Suppressor macrophage treated with lipopolysaccharide for 1 hour (primary cell): ENCODE measurements around the gene CCDC201.

ENCODE experiments used
- DNase-seq, 3 donors: peaks; one replicate each; pipeline ENCODE4 v3.0.0-alpha.2; 2020 to 2022

CCDC201 gene

DNA sequence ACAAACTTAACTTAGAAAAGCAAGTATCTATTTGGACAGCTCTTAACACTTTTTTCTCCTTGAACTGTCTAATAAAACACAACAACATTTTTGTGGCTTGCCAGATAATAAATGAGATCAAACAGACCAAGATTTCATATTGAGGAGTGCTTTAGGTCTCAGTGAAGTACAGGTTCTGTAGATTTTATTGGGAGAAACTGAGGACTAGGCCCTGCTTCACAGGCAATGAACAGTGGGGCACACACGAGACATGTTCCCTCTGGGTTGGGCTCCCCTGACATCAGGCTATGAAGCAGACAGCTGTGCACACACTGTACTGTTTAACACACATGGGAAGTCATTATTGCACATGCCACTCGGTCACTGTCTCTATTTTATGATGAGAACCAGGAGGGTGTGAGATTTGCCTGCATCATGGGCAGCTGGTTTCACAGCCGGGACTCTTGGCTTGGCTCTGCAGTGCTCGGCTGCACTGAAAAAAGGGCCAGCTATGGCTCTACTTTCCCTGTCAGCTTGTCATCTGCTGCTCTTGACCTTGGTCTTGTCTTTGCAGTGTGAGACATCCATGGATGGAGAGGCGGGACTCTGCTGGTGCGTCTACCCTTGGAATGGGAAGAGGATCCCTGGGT, 19.6 kb upstream of the CCDC201 start:
- DNase-seq, result no peak

DNA sequence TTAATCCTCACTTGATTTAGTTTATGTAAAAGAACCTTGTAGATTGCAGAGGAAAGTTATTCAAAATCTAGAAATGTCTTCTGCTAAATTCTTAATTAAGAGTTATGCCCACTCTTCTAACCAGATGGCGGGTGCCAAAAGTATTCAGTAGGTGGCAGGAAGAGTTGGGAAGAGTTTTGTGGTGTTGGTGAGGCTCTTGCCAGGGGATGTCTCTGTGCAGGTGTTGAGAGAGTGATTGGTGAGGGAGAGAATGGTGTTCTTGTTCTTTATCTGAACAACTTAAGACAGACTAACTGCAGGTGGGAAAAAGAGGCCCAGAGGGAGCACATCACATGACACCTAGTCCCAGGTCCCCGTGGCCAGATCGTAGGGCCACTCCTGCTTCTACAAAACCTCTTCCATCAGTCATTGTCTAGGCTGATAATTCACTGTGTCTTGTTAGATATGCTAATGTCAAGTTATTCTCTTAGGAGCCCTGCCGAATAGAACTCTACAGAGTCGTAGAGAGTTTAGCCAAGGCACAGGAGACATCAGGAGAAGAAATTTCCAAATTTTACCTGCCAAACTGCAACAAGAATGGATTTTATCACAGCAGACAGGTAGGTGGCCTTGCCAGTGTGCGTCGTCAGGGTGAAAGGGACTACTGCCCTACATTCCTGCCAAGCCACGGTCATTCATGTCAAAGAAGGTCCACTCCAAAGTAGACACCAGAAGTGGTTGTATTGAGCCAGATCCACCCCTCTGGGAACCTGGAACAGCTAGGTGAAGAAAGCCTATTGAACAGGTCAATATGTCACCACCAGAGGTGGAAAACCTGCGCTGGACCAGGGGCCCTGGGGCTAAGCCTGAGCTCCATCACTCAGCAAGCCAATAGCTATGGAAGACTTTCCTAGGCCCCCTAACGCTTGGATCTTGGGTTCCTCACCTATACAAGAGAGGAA, 18.9 kb upstream of the CCDC201 start:
- no peak for DNase-seq

DNA sequence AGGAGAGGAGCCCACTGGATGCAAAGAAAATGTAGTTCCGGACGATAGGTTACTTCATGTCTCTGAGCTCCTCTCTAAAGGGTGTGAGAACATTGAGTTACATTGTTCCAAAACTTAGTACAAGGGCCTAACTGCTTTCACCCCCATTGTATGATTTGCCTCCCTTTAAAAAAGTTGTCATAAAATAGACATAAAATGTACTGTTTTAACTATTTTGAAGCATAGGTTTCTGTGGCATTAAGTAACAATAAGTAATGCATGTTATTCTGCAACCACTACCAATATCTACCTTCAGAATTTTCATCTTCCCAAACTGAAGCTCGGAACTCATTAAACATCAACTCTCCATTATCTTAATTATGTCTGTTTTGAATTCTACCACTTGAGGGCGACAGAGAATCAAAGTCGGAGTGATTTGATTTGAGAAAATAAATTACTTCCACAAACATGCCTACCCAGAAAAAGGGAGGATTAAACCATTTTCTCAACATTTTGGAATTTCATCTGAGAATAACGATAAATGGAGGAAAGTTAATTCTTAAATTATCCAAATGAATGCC, 18.1 kb upstream of the CCDC201 start:
- DNase-seq, result peak; percentile 43 to 59 (median 46)

DNA sequence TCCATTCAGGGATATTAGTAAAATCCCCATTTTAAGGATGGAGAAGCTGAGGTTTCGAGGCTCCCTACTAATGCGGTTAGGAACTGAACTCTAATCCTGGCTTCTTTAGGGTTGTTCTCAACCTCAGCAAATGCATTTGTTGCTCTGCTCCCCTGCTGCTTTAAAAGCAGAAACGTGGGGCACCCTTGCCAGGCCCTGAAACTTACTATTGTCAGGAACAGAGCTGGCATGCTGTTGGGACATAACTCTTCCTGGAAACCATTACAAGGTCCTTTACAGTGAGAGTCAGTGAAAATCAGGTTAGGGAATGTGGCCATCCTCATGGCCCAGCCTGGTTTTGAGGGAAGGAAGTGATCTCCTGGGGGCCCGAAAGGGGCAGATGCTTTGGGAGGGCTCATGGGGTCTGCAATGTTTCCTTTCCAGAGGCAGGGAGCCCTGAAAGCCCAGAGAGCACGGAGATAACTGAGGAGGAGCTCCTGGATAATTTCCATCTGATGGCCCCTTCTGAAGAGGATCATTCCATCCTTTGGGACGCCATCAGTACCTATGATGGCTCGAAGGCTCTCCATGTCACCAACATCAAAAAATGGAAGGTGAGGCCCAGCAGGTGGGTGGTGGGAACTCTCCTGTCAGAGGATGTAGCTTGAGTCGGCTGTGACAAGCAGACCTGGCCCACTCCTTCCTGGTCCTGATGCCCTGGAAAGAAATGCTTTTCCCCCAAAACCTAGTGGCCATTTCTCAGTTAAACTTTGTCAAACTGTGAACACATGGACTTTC, 17.4 kb upstream of the CCDC201 start:
- DNase-seq, result no peak

DNA sequence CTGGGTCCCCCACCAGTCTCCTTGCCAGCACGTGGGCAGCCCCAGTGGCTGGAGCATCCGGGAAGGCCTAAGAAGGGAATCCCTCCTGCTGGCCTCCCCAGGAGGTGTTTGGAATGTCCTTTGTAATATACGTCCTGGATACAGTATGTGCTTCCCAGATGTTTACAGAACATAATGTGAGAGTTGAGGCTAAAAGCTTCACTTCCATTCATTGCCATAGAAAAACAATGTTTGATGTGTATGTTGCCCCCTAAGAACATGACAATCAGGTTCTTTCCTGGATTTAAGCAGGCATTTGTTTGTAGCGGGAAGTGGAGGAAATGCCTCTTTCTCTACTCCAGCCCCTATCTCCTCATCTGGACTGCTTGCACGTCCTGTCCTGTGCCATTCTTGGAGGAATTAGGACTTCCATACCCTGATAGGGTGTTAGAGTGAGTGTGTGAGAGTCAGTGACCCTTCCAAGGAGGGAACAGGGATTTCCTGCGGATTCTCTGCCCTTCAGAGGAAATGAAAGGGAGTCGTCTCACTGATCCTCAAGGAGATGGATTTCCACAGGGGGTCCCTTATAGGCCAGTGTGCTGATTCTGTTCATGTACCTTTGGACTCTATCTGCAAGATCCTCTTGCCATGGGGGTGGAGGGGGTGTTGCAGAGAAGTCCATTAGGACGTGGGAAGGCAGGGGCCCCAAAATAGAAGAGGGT, 16.6 kb upstream of the CCDC201 start:
- DNase-seq, result no peak

DNA sequence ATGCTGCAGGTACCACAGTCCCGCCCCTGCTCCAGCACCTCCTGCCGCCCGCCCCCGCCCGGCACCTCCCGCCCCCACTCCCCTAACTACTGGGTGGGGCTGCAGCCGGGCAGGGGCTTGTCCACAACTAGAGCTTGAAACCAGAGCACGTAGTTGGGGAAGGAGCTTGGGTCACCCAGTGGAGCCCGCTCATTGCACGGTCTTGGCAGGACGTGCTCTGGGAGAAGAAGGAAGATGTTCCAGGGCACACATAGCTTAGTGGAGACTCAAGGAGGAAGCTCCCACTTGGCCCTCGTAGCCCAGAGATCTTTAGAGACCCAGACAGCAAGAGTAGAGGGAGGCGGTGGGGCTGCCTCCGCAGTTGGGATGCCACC, 16.1 kb upstream of the CCDC201 start:
- no peak for DNase-seq

DNA sequence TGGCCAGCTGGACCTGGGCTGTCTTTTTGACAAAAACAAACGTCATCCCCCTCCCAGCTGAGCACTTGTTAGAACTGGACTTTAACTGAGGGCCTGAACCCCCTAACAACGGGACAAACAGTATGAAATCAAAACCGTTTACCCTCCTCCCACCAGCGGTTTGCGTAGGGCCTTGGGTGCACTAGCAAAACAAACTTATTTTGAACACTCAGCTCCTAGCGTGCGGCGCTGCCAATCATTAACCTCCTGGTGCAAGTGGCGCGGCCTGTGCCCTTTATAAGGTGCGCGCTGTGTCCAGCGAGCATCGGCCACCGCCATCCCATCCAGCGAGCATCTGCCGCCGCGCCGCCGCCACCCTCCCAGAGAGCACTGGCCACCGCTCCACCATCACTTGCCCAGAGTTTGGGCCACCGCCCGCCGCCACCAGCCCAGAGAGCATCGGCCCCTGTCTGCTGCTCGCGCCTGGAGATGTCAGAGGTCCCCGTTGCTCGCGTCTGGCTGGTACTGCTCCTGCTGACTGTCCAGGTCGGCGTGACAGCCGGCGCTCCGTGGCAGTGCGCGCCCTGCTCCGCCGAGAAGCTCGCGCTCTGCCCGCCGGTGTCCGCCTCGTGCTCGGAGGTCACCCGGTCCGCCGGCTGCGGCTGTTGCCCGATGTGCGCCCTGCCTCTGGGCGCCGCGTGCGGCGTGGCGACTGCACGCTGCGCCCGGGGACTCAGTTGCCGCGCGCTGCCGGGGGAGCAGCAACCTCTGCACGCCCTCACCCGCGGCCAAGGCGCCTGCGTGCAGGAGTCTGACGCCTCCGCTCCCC, 15.5 kb upstream of the CCDC201 start, which contains the start of gene IGFBP1:
Gene IGFBP1, plus strand, starts transcription at position 304 of the 808 bp plus-strand sequence. Its CDS starts 165 bp downstream, at position 469.
- no peak for DNase-seq

DNA sequence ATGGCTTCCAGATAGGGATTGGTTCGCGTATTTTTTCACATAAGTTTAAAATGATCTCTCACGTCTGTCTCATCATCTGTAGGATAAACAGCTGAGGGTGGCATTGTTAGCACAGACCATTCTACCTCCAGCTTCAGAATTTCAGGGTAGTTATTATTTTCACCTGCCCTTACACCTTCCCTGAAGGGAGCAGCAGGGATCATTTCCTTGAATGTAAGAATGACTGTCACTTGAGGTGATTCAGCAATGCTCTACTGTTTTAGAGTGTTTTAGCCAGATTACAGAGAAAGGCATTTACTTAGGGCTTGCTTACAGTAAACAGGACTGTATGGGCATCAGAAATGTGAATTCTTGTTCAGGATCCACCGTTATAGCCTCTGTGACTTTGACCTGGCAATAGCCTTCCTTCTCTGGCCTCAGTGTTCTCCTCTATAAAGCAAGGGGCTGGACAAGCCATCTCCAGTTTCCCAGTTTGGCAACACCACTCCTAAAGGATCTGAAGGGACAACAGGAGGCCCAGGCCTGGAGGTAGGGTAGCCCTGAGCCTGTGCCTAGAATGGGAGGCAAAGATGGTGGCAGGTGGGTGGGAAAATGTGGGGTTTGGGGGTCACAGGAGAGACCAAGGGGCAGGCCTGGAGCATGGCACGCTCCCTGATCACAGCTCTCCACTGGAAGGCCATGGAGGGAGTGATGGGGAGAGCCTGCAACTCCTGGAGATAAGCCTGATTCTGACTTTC, 14.2 kb upstream of the CCDC201 start:
- DNase-seq, result no peak

DNA sequence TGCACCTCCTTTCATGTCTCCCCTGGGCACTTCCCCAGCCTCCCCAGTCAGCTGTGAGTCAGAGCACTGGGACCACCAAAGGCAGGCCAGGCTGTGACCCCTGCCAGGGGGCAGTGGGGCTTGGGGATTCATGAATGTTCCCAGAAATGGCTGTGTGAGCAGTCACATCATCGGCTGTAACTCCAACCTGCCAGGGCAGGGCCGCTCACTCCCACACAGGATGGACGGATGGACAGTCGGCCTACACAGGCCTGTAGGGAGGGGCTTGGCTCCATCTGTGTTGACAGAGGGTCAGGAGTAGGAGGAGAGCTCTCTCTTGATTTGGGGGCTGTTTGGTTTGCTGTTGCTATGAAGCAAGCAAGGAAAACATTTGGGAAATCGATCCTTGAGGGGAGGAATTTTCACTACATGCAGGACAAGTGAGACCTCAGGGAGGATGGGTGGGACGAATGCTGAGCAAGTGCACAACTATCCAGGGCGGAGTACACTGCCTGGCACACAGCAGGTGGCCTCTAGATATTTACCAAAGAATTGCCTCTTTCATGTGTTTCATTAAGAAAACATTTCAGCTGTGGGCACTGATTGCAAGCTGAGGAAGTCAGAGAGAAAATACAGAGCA, 12.5 kb upstream of the CCDC201 start:
- DNase-seq, result no peak

DNA sequence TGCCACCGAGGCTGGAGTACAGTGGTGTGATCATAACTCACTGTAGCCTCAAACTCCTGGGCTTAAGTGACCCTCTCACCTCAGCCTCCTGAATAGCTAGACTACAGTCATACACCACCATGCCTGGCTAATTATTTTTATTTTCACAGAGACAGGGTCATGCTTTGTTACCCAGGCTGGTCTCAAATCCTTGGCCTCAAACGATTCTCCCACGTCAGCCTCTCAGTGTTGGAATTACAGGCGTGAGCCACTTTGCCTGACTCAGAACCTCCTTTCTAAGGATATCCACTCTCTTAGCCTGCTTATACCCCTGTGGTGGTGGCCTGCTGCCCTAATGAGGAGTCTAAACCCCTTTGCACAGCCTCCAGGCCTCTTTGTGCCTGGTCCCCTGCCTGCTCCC, 11.3 kb upstream of the CCDC201 start:
- DNase-seq, result no peak

DNA sequence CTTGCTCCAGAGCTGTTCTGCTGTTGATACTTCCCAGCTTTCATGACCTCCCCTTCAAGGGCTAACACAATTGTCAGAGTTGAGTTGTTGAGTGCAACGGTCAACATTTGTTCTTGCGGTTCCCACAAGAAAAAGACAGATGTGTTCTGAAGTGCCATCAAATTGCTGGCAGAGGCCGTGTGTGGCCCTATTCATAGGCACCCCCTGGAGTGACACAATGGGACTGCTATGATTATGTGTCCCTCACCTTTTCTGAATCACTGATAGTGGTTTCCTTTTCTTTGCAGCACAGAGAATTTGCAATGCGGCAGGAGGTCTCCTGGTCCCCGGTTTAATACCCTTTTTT, 9.6 kb upstream of the CCDC201 start:
- no peak for DNase-seq

DNA sequence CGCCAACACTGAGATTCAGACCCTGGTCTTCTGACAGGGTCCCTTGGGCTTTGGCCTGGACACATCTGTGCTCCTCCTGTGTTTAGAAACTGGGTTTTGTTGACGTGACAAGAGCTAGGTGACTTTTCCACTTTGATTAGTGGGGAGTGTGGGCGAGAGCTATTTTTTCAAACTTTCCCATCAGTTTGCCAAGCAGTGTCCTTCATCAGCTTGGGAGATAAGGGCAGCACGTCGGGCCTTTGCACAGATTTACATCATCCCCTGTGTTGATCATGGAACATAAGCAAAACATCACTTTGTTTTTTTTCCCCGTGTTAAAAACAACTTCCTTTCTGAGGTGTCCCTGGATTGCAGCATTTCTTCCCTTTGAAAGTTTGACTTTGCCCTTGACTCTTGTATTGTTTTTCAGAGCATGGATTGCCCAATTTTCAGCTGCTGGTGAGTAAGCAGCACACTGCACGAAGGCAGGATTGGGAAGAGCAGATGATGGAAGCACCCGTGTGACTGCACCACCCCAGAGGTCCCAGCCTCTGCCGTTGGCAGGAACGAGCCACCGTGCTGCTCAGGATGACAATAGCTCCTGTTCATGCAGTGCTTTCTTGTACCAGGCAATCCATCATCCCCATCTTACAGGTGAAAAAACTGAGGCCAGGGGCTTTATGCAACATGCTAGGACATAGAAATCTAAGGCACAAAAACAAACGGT, 9.0 kb upstream of the CCDC201 start:
- DNase-seq, result peak in 2 of 3 donors; percentile 4 to 18

DNA sequence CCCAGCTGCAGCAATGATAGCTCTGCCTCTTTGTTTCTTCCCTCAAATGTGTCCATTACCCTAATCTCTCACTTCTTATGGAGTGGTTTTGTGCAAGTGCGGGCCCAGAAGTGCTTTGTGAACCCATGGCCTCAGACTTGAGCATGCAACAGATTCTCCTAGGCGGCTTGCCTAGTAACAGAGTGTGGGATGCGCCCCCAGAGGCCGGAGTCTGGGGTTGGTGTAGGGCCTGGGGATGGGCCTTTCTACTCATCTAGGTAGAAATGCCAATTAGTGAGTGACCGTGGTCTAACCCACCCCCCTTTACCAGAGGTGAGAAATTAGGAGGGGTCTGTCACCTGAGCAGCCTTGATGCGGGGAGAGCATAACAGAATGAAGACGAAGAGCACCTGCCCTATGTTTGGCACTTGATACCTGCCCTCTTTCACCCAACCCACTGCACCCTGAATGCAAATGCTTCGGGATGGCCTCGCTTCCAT, 8.4 kb upstream of the CCDC201 start:
- DNase-seq, result no peak

DNA sequence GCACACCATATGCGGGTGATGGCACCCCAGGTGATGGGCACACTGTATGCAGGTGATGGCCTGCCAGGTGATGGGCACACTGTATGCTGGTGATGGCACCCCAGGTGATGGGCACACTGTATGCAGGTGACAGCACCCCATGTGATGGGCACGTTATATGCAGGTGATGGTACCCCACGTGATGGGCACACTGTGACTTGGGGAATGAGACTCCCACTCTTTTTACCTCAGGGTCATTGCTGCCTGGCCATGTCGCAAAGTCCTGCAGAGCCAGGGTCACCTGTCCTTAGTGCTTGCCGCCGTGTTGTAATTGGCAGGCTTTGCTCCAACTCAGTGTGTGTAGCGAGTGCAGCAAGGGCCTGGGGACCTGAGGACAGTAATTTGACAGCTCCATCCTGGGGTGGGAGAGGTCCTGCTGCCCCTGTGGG, 7.6 kb upstream of the CCDC201 start:
- no peak for DNase-seq

DNA sequence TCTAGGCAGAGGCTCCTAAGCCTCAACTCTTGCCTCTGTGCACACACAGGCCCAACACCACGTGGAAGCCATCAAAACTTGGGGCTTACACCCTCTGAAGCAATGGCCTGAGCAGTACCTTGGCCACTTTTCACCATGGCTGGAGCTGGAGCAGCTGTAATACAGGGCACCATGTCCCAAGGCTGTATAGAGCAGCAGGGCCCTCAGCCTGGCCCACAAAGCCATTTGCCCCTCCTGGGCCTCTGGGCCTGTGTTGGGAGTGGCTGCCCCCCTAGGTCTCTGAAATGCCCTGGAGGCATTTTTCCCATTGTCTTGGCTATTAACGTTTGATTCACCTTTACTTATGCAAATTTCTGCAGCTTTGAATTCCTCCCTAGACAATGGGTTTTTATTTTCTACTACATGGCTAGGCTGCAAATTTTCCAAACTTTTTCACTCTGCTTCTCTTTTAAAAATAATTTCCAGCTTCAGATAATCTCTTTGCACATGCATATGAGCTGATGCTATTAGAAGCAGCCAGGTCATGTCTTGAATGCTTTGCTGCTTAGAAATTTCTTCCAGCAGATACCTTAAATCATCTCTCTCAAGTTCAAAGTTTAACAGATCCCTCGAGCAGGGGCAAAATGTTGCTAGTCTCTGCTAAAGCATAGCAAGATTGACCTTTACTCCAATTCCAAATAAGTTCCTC, 5.7 kb upstream of the CCDC201 start:
- no peak for DNase-seq

DNA sequence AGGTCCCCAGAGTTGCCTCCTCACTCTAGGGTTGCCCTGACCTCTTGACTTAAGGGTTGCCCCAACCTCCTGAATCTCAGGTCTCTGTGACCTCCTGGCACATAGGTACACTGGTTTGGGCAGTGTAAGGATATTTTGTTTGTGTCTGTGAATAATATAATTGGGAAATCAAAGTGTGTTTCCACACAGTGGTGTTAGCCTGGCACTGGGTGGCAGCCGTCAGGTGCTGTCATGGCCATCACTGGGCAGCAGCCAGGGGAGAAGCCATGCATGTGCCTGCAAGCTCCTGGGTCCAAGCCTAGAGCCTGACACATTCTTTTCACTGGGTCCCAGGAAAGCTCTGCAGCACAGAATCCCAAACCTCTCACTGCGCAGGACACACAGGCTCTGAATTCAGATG, 3.6 kb upstream of the CCDC201 start:
- DNase-seq, result no peak

DNA sequence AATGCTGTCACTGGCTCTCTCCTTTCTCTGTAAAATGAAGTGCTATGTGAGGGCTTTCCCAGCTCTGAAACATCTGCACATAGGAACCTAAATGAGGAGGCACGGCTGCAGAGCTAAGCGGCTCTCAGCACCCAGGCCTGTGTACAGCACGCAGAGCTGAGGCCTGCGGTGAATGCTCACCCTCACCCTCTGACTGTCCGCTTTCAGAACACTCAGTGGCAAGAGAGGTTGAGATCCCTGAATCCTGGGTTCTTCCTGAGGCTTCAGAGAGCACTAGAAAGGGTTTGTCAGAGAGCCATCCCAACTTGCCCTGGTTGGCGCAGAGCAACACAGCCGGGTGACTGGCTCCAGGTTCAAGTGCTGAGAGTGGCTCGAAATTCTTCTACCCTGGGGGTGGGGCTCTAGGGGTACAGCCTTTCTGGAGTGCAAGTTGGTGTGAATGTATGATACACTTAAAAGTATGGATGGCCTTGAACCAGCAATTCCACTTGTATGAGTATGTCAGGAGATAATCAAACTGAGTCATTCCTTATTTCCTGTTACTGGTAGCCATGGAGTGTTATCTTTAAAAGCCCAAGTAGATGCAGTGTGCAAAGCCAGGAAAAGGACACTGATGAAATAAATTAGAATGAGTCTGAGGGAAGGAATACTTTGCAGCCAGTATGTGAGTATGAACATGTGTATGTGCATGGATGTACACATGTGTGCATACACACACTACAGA, 1.7 kb upstream of the CCDC201 start:
- no peak for DNase-seq

DNA sequence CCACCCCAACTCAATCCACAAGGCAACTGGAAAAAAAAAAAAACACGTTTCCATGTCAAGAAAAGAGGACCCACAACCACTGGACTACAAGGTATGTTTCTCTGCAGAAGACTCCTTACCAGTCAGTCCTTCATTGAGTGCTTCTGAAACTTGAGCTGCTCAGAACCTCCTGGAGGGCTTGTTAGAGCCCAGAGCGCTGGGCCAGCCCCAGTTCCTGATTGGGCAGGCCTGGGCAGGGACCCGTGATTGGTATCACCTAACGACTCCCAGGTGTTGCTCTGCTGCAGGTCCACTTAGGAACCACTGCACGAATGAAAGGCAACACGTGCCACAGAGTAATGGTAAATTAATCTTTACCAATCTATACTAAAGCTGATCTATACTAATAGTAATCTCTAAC, 473 bp upstream of the CCDC201 start:
- DNase-seq, result no peak
